NT2/D1 (cell line): ENCODE data around the gene SFR1.
A peak's percentile ranks its signal among the peaks of the same experiment; 100 is the strongest.

Source experiments
- DNase-seq: peaks from one replicate; pipeline ENCODE4 v3.0.0-alpha.2; 2011; ENCODE audit warnings: low read depth, low spot score
- H3K27me3 ChIP-seq: 2 replicates; pipeline ENCODE4 v1.6.0; 2011; ENCODE audit warnings: mild to moderate bottlenecking; ENCODE audit not compliant: insufficient read length, insufficient read depth
- H3K36me3 ChIP-seq: 2 replicates; pipeline ENCODE4 v1.6.1; 2011; ENCODE audit warnings: mild to moderate bottlenecking, low read length, mixed read lengths; ENCODE audit not compliant: insufficient read depth, insufficient read length
- H3K4me1 ChIP-seq: 2 replicates; pipeline ENCODE4 v1.5.1; 2011; ENCODE audit not compliant: insufficient read depth, insufficient read length
- H3K4me3 ChIP-seq: 2 replicates; pipeline ENCODE4 v1.5.1; 2011; ENCODE audit warnings: low read depth; ENCODE audit not compliant: insufficient read length
- H3K9ac ChIP-seq: 2 replicates; pipeline ENCODE4 v1.6.0; 2011; ENCODE audit warnings: low read depth; ENCODE audit not compliant: insufficient read length
- H3K9me3 ChIP-seq: 2 replicates; pipeline ENCODE4 v1.5.1; 2011; ENCODE audit warnings: mild to moderate bottlenecking, low read length; ENCODE audit not compliant: insufficient read depth
- SUZ12 ChIP-seq: IDR thresholded peaks from 2 replicates; pipeline ENCODE4 v1.6.1; 2011; ENCODE audit not compliant: insufficient read length, insufficient read depth; ENCODE audit errors: extremely low read depth
- YY1 ChIP-seq: IDR thresholded peaks from 2 replicates; pipeline ENCODE4 v1.6.1; 2011; ENCODE audit not compliant: insufficient read length, insufficient read depth
- ZNF274 ChIP-seq: IDR thresholded peaks from 2 replicates; pipeline ENCODE4 v1.6.1; 2011; ENCODE audit warnings: mild to moderate bottlenecking, low read depth, low read length

The SFR1 gene

DNA sequence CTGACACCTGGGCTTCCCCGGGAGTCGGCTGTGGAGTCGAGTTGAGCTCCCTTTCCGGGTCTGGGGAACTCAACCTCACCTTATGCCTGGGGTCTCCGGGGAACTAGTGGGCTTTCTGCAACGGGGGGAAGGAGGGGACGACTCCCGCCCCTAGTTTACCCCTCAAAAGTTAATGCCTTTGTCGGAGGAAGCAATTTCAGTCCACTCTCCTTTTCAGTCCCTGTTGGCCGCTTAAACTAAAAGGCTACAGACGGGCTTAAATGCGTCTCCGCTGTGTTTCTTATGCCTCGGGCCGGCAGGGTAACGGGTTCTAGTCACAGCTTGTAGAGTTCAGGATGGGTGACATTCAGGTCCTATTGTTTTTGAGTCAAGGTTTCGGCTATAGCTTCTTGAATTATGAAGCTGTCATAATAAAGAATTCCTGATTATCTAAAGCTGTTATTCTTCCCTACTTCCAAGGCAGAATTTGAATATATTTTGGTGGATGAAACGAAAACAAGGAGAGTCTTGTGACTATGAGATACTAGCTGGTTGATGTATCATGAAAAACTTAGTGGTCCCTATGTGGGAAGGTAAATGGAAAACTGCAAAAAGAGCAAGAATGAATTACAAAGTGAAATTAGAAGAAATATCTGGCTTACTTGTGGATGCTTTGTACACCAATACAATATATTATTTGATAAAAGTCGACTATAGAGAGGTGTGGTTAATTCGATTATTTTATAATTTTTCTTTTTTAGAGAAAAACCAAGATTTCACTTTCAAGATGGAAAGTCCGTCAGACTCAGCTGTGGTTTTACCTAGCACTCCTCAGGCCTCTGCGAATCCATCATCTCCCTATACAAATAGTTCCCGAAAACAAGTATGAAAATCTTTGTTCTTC, 495 bp downstream of the SFR1 start:
- Histone ChIP-seq H3K9me3 (no peaks in the 10 kb centered on the region), H3K27me3 (no peaks in the 10 kb centered on the region), H3K36me3 (peaks cover 3% of the 10 kb centered on the region), H3K4me3 (peak overlapping the region; percentile 78), H3K4me1 (no peaks in the 10 kb centered on the region), H3K9ac (peak overlapping the region; percentile 88)
- no peak for TF ChIP-seq ZNF274
- no peak for TF ChIP-seq SUZ12
- TF ChIP-seq YY1: no peak
- no peak for DNase-seq

DNA sequence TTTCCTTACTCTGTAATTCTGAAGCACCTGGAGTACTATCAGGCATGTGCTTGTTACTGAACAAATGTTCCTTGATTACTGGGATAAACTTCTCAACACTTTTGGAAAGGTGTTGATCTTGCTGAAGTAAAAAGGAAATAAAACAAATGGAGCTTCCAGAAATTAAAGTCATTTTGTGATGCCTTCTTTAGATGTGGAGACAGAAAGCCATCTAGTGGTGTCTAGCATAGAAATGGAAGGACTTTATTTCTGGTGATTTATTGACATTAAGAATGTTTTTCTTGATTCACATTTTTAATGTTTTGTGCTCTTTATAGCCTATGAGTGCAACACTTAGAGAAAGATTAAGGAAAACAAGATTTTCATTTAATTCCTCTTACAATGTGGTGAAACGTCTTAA, 1.4 kb downstream of the SFR1 start:
- no peak for DNase-seq
- H3K9me3 ChIP-seq: no peaks in the 10 kb centered on the region
- no peaks in the 10 kb centered on the region for H3K27me3 ChIP-seq
- H3K4me3 ChIP-seq: no peak overlapping the region
- H3K36me3 ChIP-seq: peaks cover 3% of the 10 kb centered on the region
- H3K4me1 ChIP-seq: no peaks in the 10 kb centered on the region
- TF ChIP-seq YY1 (no peak), SUZ12 (no peak), ZNF274 (no peak)
- no peak overlapping the region for H3K9ac ChIP-seq

- Histone ChIP-seq H3K36me3 (peaks cover 3% of the 10 kb centered on the region), H3K9me3 (no peaks in the 10 kb centered on the region), H3K27me3 (no peaks in the 10 kb centered on the region), H3K4me1 (no peaks in the 10 kb centered on the region), H3K9ac (no peak overlapping the region), H3K4me3 (no peak overlapping the region)
- TF ChIP-seq ZNF274: no peak
- no peak for TF ChIP-seq SUZ12
- no peak for TF ChIP-seq YY1
- peak; percentile 8 for DNase-seq
Observed at GRCh38 chr10:104127411-104127810, 5.4 kb downstream of the SFR1 start.

- Histone ChIP-seq H3K27me3 (no peaks in the 10 kb centered on the region), H3K9me3 (no peaks in the 10 kb centered on the region), H3K4me1 (no peaks in the 10 kb centered on the region), H3K9ac (no peak overlapping the region), H3K36me3 (peaks cover 3% of the 10 kb centered on the region), H3K4me3 (no peak overlapping the region)
- TF ChIP-seq SUZ12 (no peak), YY1 (no peak), ZNF274 (no peak)
- no peak for DNase-seq
Observed at GRCh38 chr10:104128214-104128613, 6.2 kb downstream of the SFR1 start.

DNA sequence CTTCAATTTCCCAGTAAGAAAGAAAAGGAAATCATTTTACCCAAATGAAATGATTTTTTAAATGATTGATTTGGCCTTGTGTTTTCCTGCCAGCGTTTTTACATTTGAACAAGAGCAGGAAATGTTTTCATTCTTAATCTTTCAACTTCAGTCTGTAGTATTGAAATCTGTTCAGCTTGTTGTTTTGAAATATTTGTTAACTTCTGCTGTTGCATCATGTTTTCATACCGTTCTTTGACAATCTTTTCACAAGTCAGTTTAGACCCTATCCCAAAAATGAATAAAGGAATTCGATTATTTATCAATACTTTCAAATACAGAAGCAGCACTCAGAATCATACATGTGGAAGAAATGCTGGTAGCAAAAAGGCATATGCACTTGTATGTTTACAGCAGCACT, 8.1 kb downstream of the SFR1 start:
- Histone ChIP-seq H3K9me3 (no peaks in the 10 kb centered on the region), H3K4me3 (no peak overlapping the region), H3K4me1 (no peaks in the 10 kb centered on the region), H3K36me3 (peaks cover 3% of the 10 kb centered on the region), H3K9ac (no peak overlapping the region), H3K27me3 (no peaks in the 10 kb centered on the region)
- DNase-seq: no peak
- TF ChIP-seq ZNF274: no peak
- no peak for TF ChIP-seq YY1
- no peak for TF ChIP-seq SUZ12

DNA sequence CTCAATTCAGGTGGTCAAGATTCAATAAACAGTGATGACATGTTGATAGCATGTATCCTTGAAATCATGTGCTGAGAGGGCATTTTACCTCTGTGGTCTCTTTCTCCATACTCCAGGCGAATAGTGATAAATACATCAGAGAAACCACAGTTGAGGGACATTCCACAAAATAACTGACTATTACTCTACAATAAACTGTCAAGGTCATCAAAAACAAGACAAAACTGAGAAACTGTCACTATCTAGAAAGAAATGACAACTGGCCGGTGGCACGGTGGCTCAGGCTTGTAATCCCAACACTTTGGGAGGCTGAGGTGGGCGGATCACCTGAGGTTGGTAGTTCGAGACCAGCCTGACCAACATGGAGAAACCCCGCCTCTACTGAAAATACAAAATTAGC, 16.2 kb downstream of the SFR1 start:
- Histone ChIP-seq H3K4me1 (no peaks in the 10 kb centered on the region), H3K27me3 (no peaks in the 10 kb centered on the region), H3K4me3 (no peak overlapping the region), H3K9ac (no peak overlapping the region), H3K36me3 (no peaks in the 10 kb centered on the region), H3K9me3 (no peaks in the 10 kb centered on the region)
- DNase-seq: no peak
- TF ChIP-seq YY1 (no peak), ZNF274 (no peak), SUZ12 (no peak)

DNA sequence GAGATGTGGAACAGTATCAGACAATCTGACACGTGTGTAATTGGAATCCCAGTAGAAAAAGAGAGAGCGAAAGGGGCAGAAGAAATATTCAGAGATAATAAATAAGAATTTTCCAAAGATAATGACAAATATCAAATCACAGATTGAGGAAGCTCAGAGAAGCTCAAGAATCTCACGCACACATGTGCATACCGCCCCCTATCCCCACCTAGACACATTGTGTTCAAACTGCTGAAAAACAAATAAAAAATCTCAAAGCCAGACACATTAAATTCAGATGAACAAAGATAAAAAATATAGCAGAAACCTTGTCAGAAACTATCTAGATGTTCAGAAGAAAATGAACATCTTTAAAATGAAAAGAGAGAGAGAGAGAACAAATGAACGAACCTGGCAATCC, 17.2 kb downstream of the SFR1 start:
- Histone ChIP-seq H3K4me1 (no peaks in the 10 kb centered on the region), H3K9me3 (no peaks in the 10 kb centered on the region), H3K9ac (no peak overlapping the region), H3K27me3 (no peaks in the 10 kb centered on the region), H3K4me3 (no peak overlapping the region), H3K36me3 (no peaks in the 10 kb centered on the region)
- TF ChIP-seq YY1 (no peak), ZNF274 (no peak), SUZ12 (no peak)
- no peak for DNase-seq
